Measurements from ENCODE around the gene GPS1. TPM values are rescaled to one million over a fixed set of nuclear protein-coding genes. Genes with fewer than 3 reads are reported as not detected.

Gene GPS1
- total and polyA plus RNA-seq, 9 of the 15 experiments (the other 6 are each of a cell fraction or from before 2014, with no cell fraction given): 3.1 to 167 (median 69.9) TPM

DNA sequence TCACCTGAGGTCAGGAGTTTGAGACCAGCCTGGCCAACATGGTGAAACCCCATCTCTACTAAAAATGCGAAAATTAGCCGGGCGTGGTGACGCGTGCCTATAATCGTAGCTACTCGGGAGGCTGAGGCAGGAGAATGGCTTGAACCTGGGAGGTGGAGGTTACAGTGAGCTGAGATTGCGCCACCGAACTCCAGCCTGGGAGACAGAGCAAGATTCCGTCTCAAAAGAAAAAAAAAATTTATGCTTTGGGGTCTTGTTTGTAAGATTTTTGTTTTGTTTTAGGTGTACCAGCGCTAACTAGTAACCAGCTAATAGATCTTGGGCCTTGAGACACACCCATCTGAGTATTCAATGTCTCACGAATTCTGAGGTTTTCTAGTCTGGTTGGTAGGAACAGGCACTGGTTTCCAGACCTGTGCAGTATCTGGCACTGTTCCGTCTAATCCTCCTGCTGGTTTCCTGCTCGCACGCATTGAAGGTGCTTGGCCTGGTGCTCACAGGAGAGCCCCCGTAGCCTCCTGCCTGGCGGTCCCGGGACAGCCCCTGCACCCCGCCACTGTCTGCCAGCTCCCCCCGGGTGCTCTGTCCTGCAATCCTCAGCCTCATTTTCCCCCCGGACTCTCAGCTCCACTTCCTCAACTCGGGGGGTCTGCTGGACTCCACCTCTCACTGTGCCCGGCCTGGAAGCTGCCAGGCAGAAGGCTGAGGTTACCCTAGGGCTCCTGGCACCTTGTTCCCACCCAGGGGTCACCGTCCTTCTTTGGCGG is 24.5 kb downstream of the GPS1 start:
- no peak overlapping the region for H2AFZ ChIP-seq (ENCODE audit: low read depth, low read length)
- peaks cover 3% of the 10 kb centered on the region for H3K9me1 ChIP-seq (ENCODE audit: control insufficient read depth, insufficient read depth, low read length)
- in situ Hi-C loops (cut with MboI) (no loop called here), intact Hi-C loops (cut with micrococcal nuclease) (no loop called here)
- DNase-seq (ENCODE audit: extremely low read depth in 1 of 4, low spot score in 3 of 4): peak in 1 of 4 experiments; percentile 34
- POLR2A ChIA-PET: interaction anchor here (0.5 to 4.2 kb wide), 11 partner anchors 10 to 948 kb away, joined by 3 to 52 read pairs (median 3); partner anchors contain the start of genes DUS1L and FASN
- 43% methylated on average over 25 of the region's 25 CpGs for WGBS (ENCODE audit: insufficient coverage, low coverage, missing lambda C conversion rate)
- peak overlapping the region in 1 of 2 experiments; percentile 75; a peak in 2 of 4 replicates for H3K9ac ChIP-seq (ENCODE audit: insufficient read depth in 1 of 2, low read depth in 2 of 2, low read length in 2 of 2)
- no peaks in the 10 kb centered on the region for H3K27me3 ChIP-seq (ENCODE audit: control insufficient read depth in 2 of 2, insufficient read depth in 2 of 2, low read length in 2 of 2)
- CTCF ChIA-PET (ENCODE audit: low intra/inter-chr PET ratio): no interaction called here
- H3K27ac ChIP-seq (ENCODE audit: extremely low read depth, low read depth, low read length): no peak overlapping the region
- no peaks in the 10 kb centered on the region for H3K79me2 ChIP-seq (ENCODE audit: control insufficient read depth, insufficient read depth, low read length)
- H3K4me1 ChIP-seq (replicated peaks in 1 of 2; ENCODE audit: control insufficient read depth in 2 of 2, insufficient read depth in 2 of 2, low read length in 2 of 2): peaks cover 0 to 46% of the 10 kb centered on the region in 2 experiments; a peak in 2 of 5 replicates
- H3K36me3 ChIP-seq (ENCODE audit: control insufficient read depth, insufficient read depth, low read length): peaks cover 36% of the 10 kb centered on the region; the same call in 2 of the 3 replicates
- no peak overlapping the region for H3K4me3 ChIP-seq
- BruUV-seq (replicated peaks): no TSS peak
- no peaks in the 10 kb centered on the region for H3K9me3 ChIP-seq (replicated peaks; ENCODE audit: control insufficient read depth, insufficient read depth, low read depth, low read length)
- H4K20me1 ChIP-seq (replicated peaks; ENCODE audit: control insufficient read depth, insufficient read depth, low read length): peaks cover 27% of the 10 kb centered on the region
- H3K4me2 ChIP-seq (ENCODE audit: insufficient read depth, low read length): no peak overlapping the region
- 0 out of 3 replicates have a peak, but pooled peaks have one; percentile 2 for ATAC-seq
- FAIRE-seq: peak; percentile 70
- TF ChIP-seq NELFE (IDR thresholded peaks at IDR 0.05; ENCODE audit: insufficient read depth, insufficient read length): no peak
- TF ChIP-seq, protein P1, sequence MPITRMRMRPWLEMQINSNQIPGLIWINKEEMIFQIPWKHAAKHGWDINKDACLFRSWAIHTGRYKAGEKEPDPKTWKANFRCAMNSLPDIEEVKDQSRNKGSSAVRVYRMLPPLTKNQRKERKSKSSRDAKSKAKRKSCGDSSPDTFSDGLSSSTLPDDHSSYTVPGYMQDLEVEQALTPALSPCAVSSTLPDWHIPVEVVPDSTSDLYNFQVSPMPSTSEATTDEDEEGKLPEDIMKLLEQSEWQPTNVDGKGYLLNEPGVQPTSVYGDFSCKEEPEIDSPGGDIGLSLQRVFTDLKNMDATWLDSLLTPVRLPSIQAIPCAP (CRISPR knock-in tag; IDR thresholded peaks at IDR 0.05; ENCODE audit: borderline replicate concordance): no peak
- peak; percentile 18; the same call in 1 of the 2 replicates for TF ChIP-seq MYNN (IDR thresholded peaks at IDR 0.05)
- no peak for TF ChIP-seq MYNN (CRISPR knock-in tag; IDR thresholded peaks at IDR 0.05)
- no peak for TF ChIP-seq ZBTB33 (CRISPR knock-in tag; IDR thresholded peaks at IDR 0.05)
- TF ChIP-seq SNAPC5 (CRISPR knock-in tag; IDR thresholded peaks at IDR 0.05): no peak
- TF ChIP-seq PREB (CRISPR knock-in tag; IDR thresholded peaks at IDR 0.05): no peak
- TF ChIP-seq SMAD2 (IDR thresholded peaks at IDR 0.05; ENCODE audit: low read depth, low read length): no peak
- no peak for TF ChIP-seq CBX8 (IDR thresholded peaks at IDR 0.05; ENCODE audit: borderline replicate concordance, extremely low read depth, low read depth, low read length, poor library complexity, severe bottlenecking)
- TF ChIP-seq DDX20 (tag; IDR thresholded peaks at IDR 0.05; ENCODE audit: low read depth): no peak
- no peak for TF ChIP-seq ZNF232 (CRISPR knock-in tag; IDR thresholded peaks at IDR 0.05)
- TF ChIP-seq CHD4 (IDR thresholded peaks at IDR 0.05; ENCODE audit: insufficient read depth, insufficient replicate concordance, low read depth, low read length, poor library complexity, severe bottlenecking): no peak
- TF ChIP-seq ZNF584 (CRISPR knock-in tag; IDR thresholded peaks at IDR 0.05; ENCODE audit: low read depth): no peak
- 0 out of 4 replicates have a peak, but pooled peaks of 1 of the 2 experiments have one; percentile 20 for TF ChIP-seq TBL1XR1 (IDR thresholded peaks at IDR 0.05; ENCODE audit: low read length in 2 of 2)
- TF ChIP-seq GATAD2A (IDR thresholded peaks at IDR 0.05): no peak
- TF ChIP-seq GABPA (tag; conservative IDR thresholded peaks at IDR 0.05; ENCODE audit: low read depth): no peak
- TF ChIP-seq STAT5B (CRISPR knock-in tag; IDR thresholded peaks at IDR 0.05): no peak
- TF ChIP-seq CTBP1 (IDR thresholded peaks at IDR 0.05; ENCODE audit: borderline replicate concordance): no peak

Measured in K562 (cell line).